Stimulated activated CD4-positive, alpha-beta T cell treated with anti-CD3 and anti-CD28 coated beads, Interleukin-4, amount 100 ng/mL, for 48 hours (primary cell): ENCODE data around the gene JAML.

ENCODE experiments used
- DNase-seq, 2 donors: peaks; one replicate each; pipeline ENCODE4 v3.0.0-alpha.2; 2020; ENCODE audit warnings: low read depth in 2 of 2

Gene JAML

DNA sequence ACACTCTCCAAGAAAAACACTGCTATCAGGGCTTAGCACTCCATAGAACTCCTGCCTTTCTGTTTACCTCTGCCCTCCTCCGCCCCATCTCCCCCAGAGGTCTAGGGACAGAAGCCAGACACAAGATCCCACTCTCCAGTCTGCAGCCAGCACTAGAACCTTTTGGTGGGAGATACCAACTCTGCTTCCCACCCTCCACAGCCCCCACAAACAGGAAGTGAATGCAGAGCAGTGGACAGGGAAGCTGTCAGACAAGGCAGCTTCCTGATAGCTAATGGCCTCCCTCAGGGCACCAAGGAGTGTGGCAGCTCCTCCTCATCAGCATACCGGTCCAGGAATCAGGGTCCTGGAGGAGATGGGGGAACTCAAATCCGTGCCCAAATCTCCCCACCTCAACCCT lies 77.3 kb downstream of the JAML start:
- no peak for DNase-seq

DNA sequence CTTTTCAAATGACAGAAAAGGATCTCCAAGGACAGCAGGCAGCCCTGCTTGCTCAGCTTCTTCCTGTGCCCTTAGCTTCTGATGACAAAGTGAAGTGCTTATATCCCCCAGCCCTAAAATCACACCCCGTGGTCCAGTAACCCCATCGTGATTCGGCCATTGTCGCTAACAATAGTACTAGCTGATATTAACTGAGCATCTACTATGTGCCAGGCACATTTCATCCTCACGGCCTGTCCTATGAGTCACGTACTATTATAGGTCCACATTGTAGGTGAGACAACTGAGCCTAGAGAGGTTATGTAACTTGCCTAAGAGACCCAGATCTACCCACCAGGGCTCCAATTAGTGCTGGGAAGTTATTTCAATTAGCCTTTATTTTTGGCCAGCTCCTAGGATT lies 78.3 kb downstream of the JAML start:
- DNase-seq: no peak

DNA sequence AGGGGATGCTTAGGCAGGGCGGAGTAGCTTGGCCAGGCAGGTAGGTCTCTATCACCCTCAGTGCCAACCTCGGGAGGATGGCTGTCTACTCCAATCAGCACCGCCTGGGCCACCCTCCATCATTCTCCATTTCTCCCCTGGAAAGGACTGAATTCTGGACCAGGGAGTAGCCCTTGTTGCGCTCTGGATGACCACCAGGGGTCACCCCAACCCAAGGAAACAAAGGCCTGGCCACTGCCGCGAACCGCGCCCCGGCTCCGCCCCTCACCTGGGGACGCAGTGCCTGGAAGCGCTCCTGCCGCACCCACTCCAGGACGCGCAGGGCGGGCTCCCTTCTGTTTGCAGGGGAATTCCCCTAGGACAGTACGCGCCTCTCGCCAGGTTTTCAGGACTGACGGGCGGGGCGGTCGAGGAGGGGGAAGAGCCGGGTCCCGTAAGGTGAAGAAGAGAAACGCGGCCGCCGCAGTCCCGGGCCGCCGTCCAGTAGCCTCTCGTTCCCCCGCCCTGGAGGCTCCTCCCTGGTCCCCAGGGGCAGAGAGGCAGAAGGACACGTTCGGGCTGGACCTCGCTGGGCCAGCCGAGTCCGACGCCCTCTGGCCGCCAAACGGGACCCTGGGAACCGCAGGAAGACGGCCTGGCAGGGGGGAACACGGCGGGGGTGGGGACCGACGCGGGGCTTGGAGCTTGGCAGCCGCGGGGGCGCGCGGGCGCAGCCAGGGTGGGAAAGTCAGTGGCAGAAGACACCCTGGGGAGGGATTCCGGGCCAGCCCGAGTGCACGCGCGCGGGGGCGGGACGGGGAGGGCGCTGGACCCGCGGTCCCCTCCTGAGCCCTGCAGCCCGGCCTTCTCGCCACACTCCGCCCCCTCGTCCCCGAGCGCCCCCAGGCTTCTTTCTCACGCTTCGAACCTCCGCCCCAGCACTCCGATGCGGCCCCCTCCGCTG lies 79.3 kb downstream of the JAML start:
- peak; percentile 87 to 90 for DNase-seq

- no peak for DNase-seq
These were observed 80.2 kb downstream of the JAML start for GRCh38 chr11:118144301-118145268.
